IPS DF 19.7 (cell line): ENCODE data around the gene YBX2.

Experiments used
- DNase-seq: peaks from one replicate; pipeline ENCODE4 v3.0.0-alpha.2; 2013; ENCODE audit warnings: low read depth, low spot score

YBX2 gene

DNA sequence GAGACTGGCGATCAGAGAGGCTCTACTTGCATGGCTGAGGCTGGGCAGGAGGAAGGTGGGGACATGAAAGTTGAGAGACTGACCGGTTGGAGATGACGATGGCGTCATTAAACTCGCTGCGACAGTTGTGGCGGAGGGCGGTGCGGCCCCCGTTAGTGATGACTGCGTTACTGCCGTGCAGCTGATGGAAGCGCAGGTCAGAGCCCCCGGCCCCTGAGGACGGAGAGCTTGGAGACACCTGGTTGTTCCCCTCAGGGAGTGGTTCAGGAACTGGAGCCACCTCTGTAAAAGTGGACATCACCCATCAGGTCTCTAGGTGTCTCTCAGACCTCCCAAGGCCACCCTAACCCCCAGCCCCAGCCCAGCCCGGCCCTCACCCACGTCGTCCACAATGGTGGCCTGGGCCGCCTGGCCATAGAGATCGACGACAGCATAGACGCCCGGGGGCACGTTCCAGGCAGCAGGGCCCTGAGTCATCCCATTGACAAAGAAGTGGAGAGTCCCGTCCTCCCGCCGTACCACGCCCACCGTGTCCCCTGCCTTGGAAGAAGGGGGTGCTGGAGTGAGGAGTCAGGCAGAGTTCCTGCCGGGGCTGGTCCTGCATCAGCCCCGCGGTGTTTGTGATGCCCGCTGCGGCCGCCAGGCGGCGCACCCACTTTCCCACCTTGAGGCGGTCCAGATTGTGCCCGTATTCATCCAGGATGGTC lies 29.4 kb upstream of the YBX2 start:
- DNase-seq: no peak

- no peak for DNase-seq
Measured at GRCh38 chr17:7322520-7323194, 28.2 kb upstream of the YBX2 start.

- no peak for DNase-seq
Measured at GRCh38 chr17:7321466-7321865, 27.0 kb upstream of the YBX2 start.

GRCh38 chr17:7318121-7318860 lies 23.9 kb upstream of the YBX2 start:
- DNase-seq: no peak

- no peak for DNase-seq
Measured at GRCh38 chr17:7317161-7317803, 22.8 kb upstream of the YBX2 start.

DNA sequence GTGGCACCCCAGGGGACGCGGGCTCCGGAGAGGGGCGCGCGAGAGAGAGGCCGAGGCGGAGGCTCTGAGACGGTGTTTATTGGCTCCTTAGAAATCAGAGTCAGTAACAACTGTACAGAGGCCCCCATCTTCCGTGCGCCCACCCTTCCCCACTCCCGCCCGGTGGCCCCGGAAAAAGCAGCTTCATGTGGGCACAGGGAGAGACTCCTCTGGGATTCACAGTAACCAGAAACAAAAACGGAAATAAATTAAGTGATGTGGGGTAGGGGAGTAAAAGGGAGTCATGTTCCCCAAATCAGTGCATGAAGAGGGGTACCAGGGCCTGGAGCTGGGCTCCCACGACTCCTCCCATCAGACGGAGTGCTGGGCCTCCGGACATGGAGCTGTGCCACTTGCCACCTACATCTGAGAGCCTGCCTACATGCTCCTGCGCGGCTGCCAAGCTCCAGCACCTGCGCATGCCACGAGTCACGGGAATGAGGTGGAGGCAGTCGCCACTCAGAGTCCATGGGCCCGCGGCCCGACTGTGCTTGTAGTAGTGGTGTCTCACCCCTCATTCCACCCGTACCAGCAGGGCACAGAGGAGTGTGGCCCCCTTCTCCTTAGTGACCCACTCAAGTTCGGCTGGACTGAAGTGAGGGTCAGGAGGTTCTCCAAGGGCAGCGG lies 21.3 kb upstream of the YBX2 start:
- no peak for DNase-seq

DNA sequence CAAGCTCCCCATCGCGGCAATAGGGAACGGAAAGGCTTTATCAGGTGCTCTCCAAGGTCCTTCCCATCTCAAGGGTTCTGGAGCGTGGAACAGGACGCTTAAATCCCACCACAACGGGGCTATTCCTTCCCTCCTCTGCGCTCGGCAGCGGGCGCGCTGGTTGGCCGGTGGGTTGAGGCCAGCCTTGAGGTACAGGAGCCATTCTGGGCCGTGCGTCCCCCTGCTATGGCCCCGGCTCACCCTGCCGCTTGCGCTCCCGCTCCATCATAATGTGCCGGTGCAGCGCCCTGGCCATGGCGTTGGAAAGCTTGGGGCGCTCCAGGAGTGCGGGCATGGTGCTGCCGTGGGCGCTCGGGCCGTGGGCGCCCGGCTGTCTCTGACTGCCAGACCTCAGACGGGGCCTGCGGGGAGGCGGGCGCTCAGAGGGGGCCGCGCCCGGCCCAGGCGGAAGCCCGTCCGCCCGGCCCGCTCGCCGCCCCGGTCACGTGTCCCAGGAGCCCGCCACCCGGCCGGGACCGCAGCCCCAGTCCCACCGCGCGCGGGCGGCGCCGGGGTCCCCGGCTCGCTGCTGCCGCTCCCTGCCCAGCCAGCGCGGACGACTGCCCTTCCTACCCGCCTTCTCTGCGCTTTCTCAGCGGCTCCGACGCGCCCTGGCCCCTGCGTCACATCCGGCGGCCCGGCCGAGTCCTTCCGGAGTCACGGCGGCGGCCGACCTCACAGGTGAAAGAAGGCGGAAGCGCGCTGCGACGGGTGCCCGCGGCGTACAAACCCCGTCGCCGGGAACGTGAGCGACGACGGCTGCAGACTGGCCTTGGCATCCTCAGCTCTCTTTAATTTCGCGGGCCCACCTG lies 20.5 kb upstream of the YBX2 start, which contains the start of gene GPS2:
Gene GPS2, minus strand, starts transcription at position 642 of the 851 bp plus-strand sequence. Its CDS starts 308 bp downstream, at position 334.
- DNase-seq: no peak

GRCh38 chr17:7313890-7314718 lies 19.7 kb upstream of the YBX2 start:
- DNase-seq: no peak

DNA sequence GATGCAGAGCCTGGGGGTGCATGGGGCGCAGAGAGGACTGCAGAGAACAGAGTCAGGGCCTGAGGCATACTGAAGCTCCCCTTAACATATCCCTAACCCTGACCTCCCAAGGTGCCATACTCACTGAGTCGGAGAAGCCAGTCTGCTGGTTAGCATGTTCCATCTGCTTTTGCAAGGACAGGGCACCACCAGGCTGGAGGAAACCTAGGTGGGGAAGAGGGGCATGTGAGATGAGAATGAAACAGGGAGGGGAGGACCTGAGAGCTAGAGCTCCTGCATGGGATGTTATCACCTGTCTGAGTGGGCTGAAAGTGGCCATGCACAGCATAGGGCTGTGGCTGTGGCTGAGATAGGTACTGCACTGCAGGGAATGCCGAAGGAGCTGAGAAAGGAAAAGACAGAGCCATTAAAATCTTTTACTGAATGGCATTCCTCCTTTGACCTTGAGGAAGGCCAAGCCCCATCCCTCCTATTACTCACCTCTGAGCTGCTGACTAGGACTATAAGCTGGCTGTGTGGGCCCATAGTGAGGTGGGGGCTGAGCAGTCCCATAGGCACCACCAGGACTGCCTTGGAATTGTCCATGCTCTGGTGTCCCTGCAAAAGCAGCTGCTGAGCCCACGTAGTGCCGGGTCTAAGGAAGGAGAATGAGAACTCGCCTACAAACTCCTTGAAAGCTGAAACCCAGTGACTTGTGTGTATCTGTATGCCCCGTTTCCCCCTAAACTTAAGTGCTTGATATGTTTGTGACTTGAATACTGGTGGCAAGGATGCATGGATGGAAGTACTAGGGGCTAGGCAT lies 18.9 kb upstream of the YBX2 start:
- DNase-seq: no peak

- DNase-seq: no peak
Measured at GRCh38 chr17:7312432-7313087, 18.1 kb upstream of the YBX2 start.

- no peak for DNase-seq
Measured at GRCh38 chr17:7311110-7311705, 16.8 kb upstream of the YBX2 start.

- no peak for DNase-seq
Measured at GRCh38 chr17:7309628-7310027, 15.2 kb upstream of the YBX2 start.

GRCh38 chr17:7308625-7309433 lies 14.4 kb upstream of the YBX2 start:
- no peak for DNase-seq

DNA sequence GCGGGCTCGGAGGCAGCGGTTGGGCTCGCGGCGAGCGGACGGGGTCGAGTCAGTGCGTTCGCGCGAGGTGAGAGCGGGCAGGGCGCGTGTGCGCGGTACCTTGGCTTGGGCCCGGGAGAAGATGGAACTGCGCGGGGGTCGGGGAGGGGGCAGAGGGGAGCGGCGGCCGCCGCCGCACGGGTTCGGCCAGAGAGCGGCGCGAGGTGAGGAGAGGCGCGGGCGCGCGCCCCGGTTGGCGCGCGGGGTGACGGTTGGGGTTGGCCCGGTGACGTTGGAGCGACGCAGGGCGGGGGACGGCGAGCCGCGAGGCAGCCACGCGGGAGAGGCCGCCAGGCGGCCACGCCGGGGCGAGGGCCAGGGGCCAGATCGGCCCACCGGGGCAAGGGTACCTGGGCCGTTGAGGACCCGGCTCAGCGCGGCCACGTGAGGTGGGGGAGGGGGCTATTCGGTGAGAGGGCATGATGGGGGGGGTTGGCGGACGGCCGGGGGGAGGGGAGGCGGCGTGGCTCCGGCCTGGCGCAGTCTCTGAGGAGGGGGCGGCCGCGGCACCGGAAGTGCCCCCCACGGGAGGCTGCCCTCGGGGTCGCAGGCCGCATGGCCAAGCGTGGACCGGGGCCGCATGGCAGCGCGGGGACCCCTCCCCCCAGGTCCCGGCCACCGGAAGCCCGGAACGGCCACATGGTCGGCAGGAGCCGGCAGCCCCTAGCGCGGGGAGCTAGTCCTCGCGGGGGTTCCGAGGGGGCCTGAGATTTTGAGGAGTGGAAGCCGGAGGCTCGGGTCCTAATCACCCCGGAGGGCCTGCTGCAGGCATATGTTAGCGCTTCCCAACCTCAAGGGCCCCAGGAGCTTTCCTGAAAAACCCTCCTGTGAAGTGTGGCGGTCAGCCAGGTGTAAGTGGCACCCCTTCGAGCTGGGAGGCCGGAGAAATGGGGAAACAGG lies 13.5 kb upstream of the YBX2 start:
- no peak for DNase-seq

DNA sequence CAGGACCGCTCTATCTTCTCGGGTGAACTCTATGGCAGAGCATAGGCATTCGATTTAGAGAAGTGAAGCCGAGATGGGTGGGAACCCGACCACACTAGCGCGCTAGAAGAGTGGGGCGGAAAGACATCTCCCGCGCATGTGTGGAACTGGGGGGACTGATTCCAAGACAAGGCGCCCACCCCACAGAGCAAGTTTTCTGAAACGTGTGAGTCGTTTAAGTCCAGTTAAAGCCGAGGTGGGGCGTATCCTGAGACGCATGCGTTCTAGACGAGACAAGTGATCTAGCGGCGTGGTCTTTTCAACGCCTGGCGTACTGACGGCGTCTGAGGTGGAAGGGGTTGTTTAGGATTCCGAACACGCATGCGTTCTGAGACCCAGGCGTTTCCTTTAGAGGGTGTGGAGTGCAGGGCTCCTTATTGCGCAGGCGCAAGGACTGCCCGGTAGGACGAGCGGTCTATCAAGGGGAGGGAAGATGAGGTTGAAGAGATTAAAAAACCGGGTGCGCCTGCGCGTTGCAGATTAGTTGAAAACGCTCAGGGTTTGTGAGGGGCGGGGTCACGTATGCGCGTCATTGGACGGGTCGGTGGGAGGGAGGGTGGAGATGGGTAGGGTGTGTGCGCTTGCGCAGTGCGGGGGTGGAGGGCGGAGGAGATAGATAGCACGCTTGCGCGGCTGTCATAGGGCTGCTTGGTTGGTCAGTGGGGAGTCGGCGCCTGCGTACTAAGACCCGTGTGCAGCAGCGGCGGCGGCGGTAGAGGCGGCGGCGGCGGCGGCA lies 12.7 kb upstream of the YBX2 start, which contains the start of gene EIF5A:
Gene EIF5A, plus strand, starts transcription at position 718 of the 775 bp plus-strand sequence. CDS start 2,008 bp downstream, outside the sequence.
- DNase-seq: peak; percentile 98
